Spleen (tissue), 7 donors: ENCODE data around the gene KRTAP10-3.

Source experiments
- CTCF ChIP-seq, 11 experiments: fragments of 200-600 bp in 7 of 11; fragments of 450-650 bp in 4 of 11; sonication (generic) in 4 of 11; IDR thresholded peaks in 8 of 11; conservative IDR thresholded peaks in 3 of 11; 1 replicate in 7 of 11; 2 replicates in 4 of 11; pipeline versions ENCODE4 v1.4.0 to v1.8.0; 2016 to 2021; ENCODE audit warnings: antibody characterized with exemption in 11 of 11, inconsistent platforms in 4 of 11, mild to moderate bottlenecking in 1 of 11
- POLR2A ChIP-seq, 3 donors: fragments of 450-650 bp; IDR thresholded peaks; one replicate each; pipeline ENCODE4 v1.5.1; 2017; ENCODE audit warnings: antibody characterized with exemption in 3 of 3, mild to moderate bottlenecking in 1 of 3
- POLR2AphosphoS5 ChIP-seq, 3 donors: sonication (generic); formaldehyde crosslinking; IDR thresholded peaks; one replicate each; pipeline ENCODE4 v1.5.1; 2017; ENCODE audit warnings: antibody characterized with exemption in 3 of 3
- donor health status: DM: no; HTN: no; CAD: no; lungs with moderate emphysema.
- donor health status: DM: no; HTN: no; CAD: no.
- donor health status: DM: no; HTN: no; CAD: no.

- TF ChIP-seq CTCF (IDR thresholded peaks at IDR 0.05 in 8 of 11, conservative IDR thresholded peaks at IDR 0.05 in 3 of 11) (no peak), POLR2A (IDR thresholded peaks at IDR 0.05) (no peak), POLR2AphosphoS5 (IDR thresholded peaks at IDR 0.05) (no peak)
Observed at GRCh38 chr21:44589586-44590305, 31.2 kb upstream of the KRTAP10-3 start.
